Islet of Langerhans (tissue), 1 donor: ENCODE measurements around the gene PRDM11.
"Not testable (repeated sequence)": the region's sequence is repeated elsewhere in the genome, so short reads cannot be mapped to it uniquely, and the experiment has no call there.

ENCODE experiments used
- FAIRE-seq: peaks from one replicate; lab custom pipeline; 2011; peaks lifted over from hg19 to GRCh38; lab: Jason Lieb, UNC

Gene PRDM11

DNA sequence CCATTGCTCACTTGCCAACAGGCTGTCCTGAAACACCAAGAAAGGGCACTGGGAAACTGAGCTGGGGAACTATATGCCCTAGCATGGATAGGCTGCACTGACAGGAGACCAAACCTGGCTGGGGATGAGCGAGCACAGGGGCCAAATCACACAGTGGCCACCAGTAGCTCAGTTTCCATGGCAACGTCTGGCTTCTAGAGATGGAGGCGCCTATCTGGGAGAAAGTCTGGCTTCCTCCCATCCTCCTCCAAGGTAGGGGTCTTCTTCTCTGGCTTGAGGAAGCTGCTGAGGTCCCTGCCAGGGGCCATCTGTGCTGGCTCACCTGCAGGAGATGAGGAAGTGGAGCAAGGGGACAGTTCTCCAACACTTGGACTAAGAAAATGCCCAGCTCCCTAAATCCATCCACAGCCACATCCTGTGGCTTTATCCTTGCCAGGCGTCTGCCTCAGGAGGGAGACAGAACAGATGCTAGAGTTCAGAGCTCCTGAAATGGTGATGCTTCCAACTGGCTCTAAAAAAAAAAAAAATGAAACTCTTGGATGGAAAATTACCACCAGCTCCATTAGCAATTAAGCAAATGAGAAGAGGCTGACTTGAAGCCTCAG, 91.4 kb downstream of the PRDM11 start:
- no peak for FAIRE-seq

GRCh38 chr11:45238724-45239123, 92.3 kb downstream of the PRDM11 start:
- no peak for FAIRE-seq

- no peak for FAIRE-seq
These were observed 93.3 kb downstream of the PRDM11 start for GRCh38 chr11:45239733-45240132.

- FAIRE-seq = no peak
These were observed 97.5 kb downstream of the PRDM11 start for GRCh38 chr11:45243967-45244366.

GRCh38 chr11:45245218-45246045, 99.0 kb downstream of the PRDM11 start:
- no peak for FAIRE-seq

GRCh38 chr11:45246241-45246640, 99.8 kb downstream of the PRDM11 start:
- FAIRE-seq = no peak

GRCh38 chr11:45247433-45247832, 101.0 kb downstream of the PRDM11 start:
- FAIRE-seq = no peak

GRCh38 chr11:45248501-45249011, 102.1 kb downstream of the PRDM11 start:
- FAIRE-seq = no peak

DNA sequence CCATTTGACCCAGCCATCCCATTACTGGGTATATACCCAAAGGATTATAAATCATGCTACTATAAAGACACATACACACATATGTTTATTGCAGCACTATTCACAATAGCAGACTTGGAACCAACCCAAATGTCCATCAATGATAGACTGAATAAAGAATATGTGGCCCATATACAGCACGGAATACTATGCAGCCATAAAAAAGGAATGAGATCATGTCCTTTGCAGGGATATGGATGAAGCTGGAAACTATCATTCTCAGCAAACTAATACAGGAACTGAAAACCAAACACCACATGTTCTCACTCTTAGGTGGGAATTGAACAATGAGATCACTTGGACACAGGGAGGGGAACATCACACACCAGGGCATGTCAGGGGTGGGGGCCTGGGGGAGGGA, 102.9 kb downstream of the PRDM11 start:
- not testable (repeated sequence) for FAIRE-seq

- peak; percentile 98 for FAIRE-seq
These were observed 103.7 kb downstream of the PRDM11 start for GRCh38 chr11:45250035-45250718.

- FAIRE-seq = no peak
These were observed 105.9 kb downstream of the PRDM11 start for GRCh38 chr11:45252134-45252856.

DNA sequence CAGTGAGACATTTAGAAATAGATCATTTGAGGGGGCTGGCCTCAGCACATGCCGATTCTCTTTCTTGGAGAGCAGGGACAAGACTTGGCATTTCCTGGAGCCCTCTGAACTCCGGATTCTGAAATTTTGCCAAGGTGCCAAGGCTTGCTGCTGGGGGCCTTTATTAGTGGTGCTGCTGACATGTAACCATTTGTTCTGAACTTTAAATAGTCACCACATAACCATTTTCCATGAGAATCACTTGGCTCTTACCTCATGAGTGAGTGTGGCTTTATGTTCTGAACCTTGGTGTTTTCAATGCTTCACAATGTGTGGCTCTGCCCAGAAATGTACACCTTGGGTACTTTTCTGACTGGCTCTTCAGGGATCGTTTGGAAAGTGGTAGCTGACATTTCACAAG, 106.4 kb downstream of the PRDM11 start:
- no peak for FAIRE-seq

DNA sequence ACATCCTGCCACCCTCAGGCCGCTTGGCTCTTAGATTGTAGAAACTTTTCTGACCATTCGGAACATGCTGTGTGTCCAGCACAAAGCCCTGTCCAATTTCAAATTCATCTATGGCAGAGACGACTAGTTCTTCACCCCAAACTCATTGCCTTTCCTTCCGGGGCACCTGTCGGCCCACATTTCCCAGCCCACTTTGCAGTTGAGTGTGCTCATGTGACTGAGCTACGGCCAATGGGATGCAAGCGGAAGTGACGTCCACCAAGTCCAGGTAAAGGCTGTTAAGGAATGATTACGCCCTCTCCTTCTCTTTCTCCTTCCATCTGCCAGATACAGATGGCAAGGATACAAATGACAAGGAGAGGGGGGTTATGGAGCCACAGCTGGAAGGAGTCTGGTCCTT, 107.2 kb downstream of the PRDM11 start:
- FAIRE-seq = no peak

DNA sequence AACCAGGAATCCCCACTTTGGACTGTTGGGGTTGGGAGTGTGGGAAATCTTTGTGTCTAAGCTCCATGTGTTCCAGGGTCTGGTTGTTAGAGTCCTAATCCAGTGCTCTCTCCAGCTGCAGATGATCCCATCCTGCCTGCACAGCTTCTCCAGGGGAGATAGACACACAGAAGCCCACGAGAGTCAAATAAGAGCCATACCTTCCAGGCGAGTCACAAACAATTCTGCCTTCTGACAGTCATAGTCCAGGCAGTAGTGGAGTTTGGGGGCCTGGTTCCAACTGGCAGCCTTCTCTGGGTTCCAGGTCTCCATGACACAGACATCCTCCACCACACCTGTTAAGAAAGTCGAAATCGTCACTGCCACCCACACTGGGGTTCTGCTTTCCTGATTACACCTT, 107.6 kb downstream of the PRDM11 start:
- FAIRE-seq = no peak

GRCh38 chr11:45258982-45259530, 112.6 kb downstream of the PRDM11 start:
- FAIRE-seq = no peak

- FAIRE-seq = peak; percentile 81
These were observed 113.2 kb downstream of the PRDM11 start for GRCh38 chr11:45259592-45259991.

- FAIRE-seq = no peak
These were observed 113.6 kb downstream of the PRDM11 start for GRCh38 chr11:45260071-45260470.

DNA sequence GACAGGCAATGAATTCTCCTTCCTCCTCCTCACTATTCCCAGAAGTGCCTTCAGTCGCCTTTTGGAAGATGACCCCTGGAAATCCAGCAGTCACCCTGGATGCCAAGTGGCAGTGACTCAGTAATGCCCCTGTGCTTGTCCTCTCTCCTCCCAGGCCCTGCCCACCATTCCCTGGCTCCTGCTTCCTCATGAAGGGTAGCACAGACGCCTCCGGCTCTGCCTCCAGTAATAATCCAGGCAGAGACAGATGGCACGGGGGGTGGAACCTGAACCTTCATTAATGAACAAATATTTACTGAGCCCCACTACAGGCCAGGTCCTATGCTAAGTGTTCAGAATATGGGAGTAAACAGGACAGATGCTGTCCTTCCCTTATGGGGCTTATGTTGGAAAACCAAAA, 116.5 kb downstream of the PRDM11 start:
- peak; percentile 98 for FAIRE-seq

GRCh38 chr11:45263773-45264172, 117.3 kb downstream of the PRDM11 start:
- no peak for FAIRE-seq

DNA sequence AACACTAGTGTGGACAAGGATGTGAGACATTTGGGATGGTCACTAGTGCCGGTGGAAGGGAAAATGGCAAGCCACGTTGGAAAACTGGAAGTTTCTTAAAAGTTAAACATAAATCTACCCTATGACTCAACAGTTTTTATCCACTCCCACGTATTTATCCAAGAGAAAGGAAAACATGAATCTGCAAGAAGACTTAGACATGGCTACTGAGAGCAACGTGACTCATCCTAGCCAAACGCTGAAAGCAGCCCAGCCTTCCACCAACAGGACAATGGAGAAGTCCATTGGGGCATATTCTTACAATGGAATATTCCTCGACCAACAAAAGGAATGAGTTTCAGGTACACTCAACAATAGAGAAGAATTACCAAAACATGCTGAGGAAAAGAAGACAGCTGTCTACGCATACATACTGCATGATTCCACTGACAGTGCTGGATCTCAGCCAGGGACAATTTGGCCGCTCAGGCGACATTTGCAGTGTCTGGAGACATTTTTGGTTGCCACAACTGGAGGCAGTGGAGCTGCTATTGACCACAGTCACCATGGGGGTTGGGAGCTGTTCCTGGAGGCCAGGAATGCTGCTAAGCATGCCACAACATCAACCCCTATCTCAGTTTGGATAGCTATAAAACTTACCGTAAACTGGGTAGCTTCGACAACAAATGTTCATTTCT, 118.5 kb downstream of the PRDM11 start:
- peak; percentile 47 for FAIRE-seq

GRCh38 chr11:45265969-45266675, 119.7 kb downstream of the PRDM11 start:
- FAIRE-seq = no peak
